GM21515 (cell line): ENCODE results near the gene NAA10.

ENCODE experiments used
- ATAC-seq: cut with Tn5 transposase; IDR thresholded peaks from one replicate; pipeline ENCODE4 v1.9.1; 2021; ENCODE audit not compliant: unreplicated experiment

Gene NAA10

DNA sequence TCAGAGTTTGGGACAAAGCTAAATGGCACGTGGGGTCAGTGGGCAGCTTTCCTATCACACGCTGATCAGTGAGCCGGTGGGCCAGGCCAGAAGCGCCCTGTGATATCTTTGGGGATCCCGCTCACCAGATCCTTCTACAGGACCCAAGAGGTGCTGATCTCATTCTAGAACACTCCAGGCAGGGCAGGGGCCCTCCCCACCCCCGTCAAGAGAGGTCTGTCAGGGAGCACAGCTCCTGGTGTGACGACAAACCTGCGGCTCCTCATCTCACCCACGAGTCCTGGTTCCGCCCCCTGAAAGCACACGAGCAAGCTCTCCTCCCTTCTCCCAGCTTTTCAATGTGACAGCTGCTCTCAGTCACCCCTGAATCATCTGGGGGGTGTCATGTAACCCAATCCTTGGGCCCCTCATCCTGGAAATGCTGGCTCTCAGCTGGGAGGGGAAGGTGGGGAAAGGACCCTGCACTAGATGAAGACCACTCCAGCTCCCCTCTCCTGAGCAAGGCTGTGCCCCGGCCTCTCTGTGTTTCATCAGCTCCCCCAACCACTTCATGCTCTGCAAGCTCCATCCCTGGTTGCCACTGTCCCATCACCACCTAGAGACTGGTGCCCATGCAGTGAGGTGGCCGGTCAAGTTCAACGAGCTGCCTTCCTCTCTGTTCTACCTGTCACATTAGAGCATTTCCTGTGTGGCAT is 32.2 kb upstream of the NAA10 start:
- no peak for ATAC-seq

DNA sequence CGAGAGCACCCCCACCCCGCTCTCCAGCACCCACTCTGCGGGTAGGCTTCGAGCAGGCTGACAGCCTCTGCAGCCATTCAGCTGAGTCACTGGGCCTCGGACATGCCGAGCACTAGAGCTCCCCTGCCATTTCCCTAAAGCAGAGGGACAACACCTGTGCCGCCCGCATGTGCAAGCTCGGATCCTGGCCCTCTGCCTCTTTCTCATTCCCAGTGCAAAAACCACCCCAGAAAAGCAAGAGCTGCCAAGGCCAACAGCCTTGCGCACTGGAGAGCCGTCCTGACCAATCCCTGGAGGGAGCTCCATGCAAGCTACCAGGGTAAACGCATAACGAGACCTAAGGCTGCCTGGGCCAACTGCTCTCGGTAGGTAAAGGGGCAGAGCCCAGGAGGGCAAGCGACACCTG is 31.4 kb upstream of the NAA10 start:
- ATAC-seq, result no peak

DNA sequence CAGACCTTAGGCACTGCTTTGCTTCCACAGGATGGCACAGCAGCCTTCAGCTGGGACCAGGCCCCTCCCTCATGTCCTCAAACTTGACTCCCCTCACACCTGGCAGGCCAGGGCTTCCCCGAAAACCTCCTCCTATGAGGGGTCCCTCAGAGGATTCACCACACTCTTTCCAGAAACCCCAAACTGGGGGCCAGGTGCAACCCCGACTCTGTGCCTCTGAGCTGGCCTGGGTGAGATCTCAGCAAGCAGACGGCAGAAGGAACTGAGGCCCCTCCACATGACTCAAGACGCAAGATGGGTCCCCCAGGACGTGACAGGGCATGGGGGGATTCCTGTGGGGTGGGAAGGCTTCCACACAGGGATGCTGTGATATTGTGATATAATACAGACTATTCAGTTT is 30.6 kb upstream of the NAA10 start:
- ATAC-seq, result no peak

DNA sequence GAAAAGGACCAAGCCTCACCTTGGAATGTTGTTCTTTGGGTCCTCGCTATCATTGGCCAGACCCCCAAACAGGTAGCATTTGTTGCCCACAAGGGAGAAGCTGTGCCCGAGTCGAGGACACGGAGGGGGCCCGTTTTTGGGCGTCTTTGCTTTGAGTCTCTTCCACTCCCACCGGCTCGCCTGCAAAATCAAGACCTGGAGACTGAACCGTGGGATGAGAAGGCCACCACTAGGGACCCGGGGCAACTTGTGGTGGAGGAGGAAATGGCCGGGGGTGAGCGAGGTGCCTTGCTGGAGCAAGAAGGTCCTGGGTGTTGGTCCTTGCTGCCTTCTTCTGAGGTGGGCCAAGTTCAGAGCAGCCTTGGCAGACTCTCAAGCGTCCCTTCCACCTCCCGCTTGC is 29.3 kb upstream of the NAA10 start:
- ATAC-seq, result no peak

DNA sequence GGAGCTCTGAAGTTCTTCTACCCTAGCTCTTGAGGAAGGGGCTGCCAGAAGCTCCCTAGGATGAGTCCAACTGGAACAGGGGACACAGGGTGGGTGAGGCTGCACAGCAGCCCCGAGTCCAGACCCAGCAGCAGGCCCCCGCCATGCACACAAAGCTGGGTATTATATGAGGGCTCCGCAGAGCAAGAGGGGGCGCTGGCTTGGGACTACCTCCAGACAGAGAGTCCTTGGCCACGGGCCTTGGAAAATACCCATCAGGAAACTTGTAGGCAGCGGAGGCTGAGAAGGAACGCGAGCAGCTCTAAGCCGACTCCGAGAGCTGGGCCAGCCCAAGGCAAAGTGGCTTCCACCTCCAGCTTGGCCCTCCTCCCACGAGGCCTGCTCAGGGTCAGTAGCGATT is 28.7 kb upstream of the NAA10 start:
- no peak for ATAC-seq

DNA sequence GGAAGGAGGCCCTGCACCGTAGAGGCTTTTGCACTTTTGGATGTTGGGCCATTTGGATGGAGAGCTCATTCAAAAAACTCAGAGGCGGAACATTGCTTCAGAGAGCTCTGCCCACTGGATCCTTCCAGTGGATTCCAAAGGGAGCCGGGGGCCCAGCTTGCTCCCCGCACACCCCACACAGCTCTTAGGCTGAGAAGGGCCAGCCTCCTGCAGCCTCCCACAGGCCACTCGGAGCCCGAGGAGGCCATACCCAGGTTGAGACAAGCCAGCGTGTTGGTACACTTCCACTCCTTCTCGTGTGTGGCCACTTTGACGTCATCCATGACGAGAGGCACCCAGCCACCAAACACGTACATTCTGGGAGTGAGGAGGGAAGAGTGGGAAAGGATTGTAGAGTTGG is 26.5 kb upstream of the NAA10 start:
- no peak for ATAC-seq

DNA sequence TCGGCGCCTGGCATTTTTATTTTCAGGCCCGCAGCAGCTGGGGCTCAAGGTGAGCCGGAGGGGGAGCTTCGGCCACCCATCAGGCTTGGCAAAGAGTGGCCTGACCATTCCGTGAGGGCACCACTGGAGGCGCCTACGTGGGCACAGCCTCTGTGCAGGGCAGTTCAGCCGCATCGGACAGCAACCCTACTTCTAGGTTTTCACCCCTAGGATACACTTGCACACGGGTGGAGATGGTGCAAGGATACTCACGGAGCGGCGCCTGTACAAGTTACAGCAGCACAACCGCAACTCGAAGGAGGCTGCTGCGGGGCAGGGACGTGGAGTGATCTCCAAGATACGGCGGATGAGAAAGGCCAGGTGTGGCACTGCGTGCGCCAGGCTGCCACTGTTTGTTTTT is 25.9 kb upstream of the NAA10 start:
- ATAC-seq, result no peak

DNA sequence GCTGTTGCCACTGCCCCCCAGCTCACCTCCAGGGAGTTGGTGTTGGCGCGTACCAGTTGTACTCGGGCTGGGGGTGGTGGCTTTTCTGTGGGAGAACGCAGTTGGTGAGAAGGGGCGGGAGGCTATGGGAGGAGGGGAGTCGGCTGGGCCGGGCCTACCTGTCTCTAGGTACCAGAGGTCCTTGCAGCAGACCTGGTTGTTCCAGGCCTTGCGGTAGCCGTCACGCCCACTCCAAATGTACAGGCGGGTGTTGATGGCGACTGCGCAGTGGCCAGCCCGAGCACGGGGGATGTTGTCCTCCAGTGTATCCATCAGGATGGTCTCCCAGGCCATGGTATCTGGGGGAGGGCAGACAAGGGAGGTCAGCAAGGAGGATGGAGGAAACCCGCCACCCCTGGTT is 25.2 kb upstream of the NAA10 start:
- no peak for ATAC-seq

DNA sequence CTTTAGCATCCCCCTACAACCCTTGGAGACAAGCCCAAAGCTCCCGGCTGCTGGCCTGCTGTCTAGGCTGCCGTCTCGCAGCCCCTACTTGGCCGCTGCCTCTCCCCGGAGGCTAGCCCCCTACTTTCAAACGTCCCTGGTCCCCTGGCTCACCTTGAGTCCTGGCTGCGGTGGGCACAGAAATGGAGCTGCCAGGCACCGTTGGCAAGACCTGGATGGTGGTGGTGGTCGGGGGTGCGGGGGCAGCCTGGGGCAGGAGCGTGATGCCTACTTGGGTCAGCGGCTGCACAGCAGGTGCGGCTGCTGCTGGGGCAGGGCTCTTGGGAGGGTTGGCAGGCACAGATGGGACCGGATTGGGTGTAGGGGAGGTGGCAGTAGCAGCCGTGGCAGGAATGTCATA is 24.8 kb upstream of the NAA10 start:
- ATAC-seq, result no peak

DNA sequence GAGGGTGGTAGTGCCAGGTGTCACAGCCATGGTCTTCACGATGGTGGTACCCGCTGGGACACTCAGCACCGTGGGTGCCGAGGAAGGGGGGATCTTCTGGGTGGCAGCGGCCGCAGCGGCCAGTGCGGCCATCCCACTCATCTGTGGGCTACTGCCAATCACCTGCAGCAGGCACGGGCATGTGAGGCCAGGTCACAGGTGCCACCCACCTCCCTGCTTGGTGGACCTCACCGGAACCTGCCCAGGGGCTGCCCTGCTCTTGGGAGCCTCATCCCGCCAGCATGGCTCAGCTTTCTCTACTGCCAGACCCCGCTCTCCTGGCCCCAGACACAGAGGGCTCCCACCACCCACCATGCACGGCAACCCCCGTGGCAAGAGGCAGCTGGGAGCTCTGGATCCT is 23.8 kb upstream of the NAA10 start:
- ATAC-seq, result no peak

DNA sequence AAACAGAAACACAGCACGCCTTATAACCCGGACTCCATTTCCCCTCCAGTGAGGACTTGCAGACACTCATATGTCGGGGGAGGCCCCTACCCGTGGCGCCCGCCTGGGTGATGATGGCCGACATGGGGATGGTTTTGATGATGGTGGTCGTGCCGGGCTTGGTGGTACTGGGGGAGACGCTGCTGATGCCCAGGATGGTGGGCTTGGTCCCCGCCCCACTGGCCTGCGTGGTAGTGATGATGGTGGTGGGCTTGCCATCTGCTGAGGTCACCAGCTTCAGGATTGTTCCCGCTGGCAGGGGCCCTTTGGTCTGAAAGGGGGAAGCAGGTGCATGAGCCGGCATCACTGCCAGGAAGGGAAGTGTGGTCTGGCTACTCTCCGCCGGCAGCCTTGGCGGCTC is 22.4 kb upstream of the NAA10 start:
- ATAC-seq, result no peak

DNA sequence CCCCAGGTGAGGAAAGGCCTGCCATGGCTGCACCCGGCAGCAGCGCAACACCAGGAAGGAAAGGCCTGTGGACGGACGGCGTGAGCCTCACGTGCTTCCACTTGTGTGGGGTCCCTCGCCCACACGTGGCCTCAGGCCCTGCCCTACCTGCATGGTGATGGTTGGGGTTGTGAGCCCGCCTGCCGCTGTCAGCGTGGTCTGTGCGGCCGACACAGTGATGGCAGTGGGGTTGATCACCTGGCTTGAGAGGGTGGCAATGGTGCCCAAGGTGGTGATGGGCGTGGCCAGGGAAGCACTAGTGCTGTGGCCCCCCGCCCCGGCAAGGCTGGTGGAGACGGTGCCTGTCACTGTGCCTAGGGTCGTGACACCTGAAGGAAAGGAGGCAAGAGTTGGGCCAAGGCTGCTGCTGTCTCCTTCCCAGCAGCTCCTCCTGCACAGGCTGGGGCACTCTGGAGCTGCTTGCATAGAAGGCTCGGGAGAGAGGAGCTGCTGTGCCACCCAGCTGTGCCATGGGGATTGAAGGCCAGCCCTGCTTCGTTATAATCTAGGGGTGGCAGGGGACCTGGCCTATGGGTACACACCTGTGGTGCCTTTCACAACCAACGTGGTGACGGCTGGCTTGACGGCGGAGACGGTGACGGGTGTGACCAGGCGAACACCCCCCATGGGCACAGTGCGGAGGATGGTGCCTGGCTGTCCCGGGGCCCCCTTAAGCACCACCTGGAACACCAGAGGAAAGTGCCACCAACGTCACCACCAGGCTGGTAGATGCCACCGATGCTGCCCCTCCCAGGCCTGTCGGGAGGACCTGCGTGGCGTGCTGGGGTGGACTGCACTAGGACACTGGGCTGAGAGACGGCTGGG is 21.4 kb upstream of the NAA10 start:
- no peak for ATAC-seq

DNA sequence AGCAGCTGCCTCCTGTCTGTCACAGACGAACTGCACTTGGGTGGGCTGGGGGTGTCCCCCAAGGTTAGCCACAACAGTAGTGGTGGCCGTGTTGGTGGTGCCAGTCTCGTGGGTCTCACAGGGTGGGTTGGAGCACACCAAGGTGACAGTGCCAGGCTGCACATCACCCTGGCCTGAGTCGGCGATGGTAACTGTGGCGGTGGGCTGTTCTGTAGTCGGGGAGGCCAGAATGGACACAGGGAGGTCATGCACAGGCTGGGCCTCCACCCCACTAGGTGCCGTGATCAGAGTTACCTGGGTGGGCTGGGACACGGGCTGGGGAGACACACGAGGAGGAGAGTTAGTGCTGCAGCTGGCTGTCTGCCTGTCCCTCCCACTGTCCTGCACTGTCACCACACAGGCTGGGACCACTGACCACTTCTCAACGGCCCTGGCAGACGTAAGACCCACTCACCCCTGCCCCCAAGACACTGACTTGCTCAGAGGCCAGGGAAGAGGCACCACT is 20.4 kb upstream of the NAA10 start:
- no peak for ATAC-seq

DNA sequence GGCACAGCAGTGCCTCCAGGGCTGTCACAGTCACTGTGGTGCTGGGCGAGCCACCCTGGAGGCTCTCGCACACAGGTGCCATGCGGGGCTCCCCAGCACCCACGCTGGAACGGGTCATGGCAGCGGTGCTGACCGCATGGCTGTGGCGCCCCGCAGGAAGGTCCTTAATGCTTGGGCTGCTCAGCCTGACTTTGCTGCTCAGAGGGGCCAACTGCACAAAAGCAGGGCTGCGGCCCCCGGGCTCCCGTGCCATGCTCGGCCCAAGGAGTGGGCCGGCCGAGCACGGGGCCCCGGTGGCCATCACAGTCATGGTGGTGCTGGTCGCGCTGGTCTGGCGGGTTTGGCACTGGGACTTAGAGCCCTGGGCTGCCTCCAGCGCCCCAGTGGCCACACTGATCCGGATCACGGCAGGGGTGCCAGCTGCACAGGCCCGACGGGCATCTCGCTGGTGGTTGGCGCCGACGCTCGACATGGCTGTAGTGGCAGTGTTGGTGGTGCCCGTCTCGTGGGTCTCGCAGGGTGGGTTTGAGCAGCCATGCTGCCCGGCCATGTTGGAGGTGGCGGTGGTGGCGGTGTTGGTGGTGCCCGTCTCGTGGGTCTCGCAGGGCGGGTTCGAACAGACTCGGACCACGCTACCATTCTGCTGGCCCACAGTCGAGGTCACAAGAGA is 19.9 kb upstream of the NAA10 start:
- ATAC-seq, result no peak

DNA sequence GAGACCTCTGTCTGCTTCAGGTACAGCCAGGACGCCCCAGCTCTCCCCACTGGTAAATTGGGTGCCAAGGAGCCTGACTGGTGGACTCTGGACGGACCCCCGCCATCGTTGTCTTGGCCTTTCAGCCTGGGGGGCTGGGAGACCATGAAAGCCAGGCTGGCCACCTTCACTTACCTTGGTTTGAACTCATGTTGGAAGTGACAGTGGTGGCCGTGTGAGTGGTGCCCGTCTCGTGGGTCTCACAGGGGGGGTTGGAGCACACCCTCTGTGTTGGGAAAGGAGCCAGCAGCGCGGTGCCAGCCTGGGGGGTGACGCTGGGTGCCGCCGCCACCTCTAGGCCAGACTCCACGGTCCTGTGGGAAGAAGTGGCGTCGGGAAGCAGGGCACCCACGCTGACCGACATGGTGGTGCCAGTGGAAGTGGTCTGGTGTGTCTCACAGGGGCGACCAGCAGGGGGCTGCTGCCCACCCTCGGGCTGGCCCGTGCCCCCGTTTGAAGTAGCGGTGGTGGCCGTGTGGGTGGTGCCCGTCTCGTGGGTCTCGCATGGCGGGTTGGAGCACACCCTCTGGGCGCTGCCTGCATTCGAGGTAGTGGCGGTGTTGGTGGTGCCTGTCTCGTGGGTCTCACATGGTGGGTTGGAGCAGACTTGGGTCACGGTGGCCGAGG is 19.2 kb upstream of the NAA10 start:
- no peak for ATAC-seq

DNA sequence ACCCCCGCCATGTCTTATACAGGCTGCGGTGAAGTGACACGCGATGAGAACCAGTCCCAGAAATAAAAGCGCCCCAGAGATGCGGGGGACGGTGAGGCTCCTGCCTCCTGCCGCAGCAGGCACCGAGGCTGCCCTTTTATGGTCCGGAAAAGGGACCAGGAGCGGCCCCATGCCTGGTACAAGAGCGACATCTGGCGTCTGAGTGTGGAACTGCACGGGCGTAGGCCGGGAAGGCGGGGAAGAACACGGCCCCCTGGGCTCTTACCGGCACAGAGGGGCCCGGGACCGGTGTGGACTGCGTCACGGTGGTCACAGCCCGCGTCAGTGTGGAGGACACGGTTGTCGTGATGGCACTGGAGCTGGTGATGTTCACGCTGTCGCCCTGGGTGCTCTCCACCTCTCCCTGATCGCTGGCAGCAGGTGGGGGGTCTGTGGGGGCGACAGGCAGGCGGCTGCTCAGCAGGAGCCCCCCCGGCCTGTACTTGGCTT is 18.5 kb upstream of the NAA10 start:
- ATAC-seq, result no peak

DNA sequence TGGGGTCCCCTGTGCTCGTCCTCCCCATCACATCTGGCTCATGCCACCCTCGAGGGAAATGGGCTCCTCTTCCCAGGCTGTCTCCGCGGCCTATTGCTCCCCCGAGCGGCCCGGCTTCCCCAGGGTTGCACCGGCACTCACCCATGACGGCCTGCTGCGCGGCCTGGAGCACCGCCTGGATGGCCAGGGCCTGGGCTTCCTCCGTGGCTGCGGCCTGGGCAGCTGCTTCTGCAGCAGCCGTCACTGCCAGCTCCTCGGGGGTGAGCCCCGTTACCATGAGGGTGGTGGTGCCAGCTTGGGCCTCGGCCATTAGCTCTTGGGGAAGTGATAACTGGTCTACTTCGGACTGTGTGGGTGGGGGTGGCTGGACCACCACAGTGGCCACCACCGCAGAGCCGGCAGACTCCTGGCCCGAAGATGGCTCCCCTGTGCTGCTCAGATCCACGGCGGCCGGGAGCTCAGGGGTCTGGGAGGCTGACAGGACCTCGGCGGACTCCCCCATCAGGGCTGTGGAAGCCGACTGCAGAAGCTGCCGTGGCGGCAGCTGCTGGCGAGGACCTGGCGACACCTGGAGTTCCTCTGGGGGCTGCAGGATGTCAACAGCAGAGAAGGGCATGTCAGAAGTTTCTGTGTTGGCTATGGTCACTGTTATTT is 17.7 kb upstream of the NAA10 start:
- no peak for ATAC-seq

DNA sequence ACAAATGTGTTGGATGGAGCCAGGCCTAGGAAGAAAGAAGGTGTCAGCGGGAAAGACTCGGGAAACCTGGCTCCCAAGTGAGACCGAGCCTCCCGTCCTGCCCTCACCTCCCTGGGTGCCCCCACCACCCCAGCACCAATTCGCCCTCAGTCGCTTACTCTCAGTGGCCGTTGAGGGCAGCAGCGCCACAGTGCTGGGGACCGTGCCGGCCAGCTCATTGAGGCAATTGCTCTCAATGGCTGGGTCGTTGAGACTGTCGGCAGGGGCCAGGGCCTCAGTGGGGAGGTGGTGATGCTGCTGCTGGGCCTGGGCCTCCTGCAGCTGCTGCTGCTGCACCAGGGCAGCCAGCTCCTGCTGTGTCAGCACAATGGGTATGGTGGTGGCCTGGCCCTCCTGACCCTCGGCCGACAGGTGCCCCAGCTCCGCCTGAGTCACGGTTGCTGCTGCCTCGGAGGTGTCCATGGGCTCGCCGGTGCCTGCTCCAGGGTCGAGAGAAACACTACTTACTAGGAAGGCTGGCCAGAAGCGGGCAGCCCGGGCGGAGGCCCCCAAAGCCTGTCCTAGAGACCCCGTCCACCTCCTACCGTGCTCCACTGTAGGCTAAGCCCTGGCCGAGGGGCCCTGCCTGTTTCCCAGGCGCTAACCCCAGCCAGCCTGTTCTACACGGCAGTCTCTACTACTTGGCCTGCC is 17.0 kb upstream of the NAA10 start:
- ATAC-seq, result no peak

DNA sequence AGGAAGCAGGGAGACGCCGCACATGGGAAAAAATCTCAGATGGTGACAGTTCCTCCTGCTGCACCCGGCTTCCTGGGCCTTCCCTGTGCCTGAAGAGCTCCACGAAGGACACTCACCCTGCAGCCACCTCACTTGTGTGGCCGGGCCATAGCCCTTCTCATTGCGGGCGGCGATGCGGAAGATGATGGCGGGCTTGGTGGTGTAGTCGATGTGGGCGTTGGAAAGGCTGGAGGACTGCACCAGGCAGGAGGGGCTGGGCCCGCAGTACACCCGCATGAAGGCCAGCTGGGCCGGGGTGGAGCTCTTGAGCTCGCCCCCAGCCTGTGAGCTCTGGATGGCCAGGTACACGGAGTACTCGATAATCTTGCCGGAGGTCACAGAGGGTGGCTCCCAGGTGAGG is 15.3 kb upstream of the NAA10 start:
- no peak for ATAC-seq
